Measurements from ENCODE around the gene SMARCB1.

DNA sequence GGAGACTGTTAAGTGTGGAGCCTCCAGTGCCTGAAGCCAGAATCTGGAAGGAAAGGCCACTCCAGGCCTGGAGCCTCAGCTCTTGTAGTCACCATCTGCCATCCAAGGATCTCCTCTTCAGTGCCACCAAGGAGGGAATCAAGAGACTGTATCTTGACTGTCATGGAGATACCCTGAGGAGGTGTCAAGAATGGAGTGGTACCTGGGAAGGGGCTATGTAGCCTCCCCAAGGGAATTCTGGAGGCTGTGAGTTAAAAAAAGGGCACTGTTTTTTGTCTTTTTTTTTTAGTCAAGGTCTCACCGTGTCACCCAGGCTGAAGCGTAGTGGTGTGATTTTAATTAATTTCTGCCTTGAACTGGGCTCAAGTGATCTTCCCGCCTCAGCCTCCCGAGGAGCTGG, 27.2 kb upstream of the SMARCB1 start:
- TF ChIP-seq POLR2AphosphoS5 (IDR thresholded peaks at IDR 0.05) (no peak), POLR2A (IDR thresholded peaks at IDR 0.05) (no peak)
- TF ChIP-seq, protein P1, sequence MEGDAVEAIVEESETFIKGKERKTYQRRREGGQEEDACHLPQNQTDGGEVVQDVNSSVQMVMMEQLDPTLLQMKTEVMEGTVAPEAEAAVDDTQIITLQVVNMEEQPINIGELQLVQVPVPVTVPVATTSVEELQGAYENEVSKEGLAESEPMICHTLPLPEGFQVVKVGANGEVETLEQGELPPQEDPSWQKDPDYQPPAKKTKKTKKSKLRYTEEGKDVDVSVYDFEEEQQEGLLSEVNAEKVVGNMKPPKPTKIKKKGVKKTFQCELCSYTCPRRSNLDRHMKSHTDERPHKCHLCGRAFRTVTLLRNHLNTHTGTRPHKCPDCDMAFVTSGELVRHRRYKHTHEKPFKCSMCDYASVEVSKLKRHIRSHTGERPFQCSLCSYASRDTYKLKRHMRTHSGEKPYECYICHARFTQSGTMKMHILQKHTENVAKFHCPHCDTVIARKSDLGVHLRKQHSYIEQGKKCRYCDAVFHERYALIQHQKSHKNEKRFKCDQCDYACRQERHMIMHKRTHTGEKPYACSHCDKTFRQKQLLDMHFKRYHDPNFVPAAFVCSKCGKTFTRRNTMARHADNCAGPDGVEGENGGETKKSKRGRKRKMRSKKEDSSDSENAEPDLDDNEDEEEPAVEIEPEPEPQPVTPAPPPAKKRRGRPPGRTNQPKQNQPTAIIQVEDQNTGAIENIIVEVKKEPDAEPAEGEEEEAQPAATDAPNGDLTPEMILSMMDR (IDR thresholded peaks at IDR 0.05) = no peak

Data from transverse colon (tissue), 4 donors.